Ishikawa (cell line): ENCODE results near the gene WDR5.

ENCODE experiments used
- CEBPB ChIP-seq: IDR thresholded peaks from 2 replicates; pipeline ENCODE4 v1.6.1; 2012
- CREB1 ChIP-seq: IDR thresholded peaks from 2 replicates; pipeline ENCODE4 v1.6.1; 2012; ENCODE audit warnings: low read depth
- EGR1 ChIP-seq: IDR thresholded peaks from 2 replicates; pipeline ENCODE4 v1.6.1; 2012
- EP300 ChIP-seq: IDR thresholded peaks from 2 replicates; pipeline ENCODE4 v1.6.1; 2012; ENCODE audit warnings: borderline replicate concordance
- FOXM1 ChIP-seq: IDR thresholded peaks from 2 replicates; pipeline ENCODE4 v1.6.1; 2012; ENCODE audit warnings: low read depth, borderline replicate concordance
- NFIC ChIP-seq: IDR thresholded peaks from 2 replicates; pipeline ENCODE4 v1.6.1; 2012
- RAD21 ChIP-seq: IDR thresholded peaks from 2 replicates; pipeline ENCODE4 v1.6.1; 2012; ENCODE audit warnings: low read depth
- TAF1 ChIP-seq: IDR thresholded peaks from 2 replicates; pipeline ENCODE4 v1.6.1; 2012; ENCODE audit warnings: low read depth, mild to moderate bottlenecking
- TCF12 ChIP-seq: IDR thresholded peaks from 2 replicates; pipeline ENCODE4 v1.6.1; 2012; ENCODE audit warnings: low read depth
- TEAD4 ChIP-seq: IDR thresholded peaks from 2 replicates; pipeline ENCODE4 v1.6.1; 2012
- YY1 ChIP-seq: IDR thresholded peaks from 2 replicates; pipeline ENCODE4 v1.6.1; 2012; ENCODE audit warnings: low read depth
- ZBTB7A ChIP-seq: IDR thresholded peaks from 2 replicates; pipeline ENCODE4 v1.6.1; 2012; ENCODE audit warnings: low read depth
- TF ChIP-seq, protein P1 (sequence below): IDR thresholded peaks from 2 replicates; pipeline ENCODE4 v1.6.1; 2012
- TF ChIP-seq, protein P2 (sequence below): IDR thresholded peaks from 2 replicates; pipeline ENCODE4 v1.6.1; 2012; ENCODE audit warnings: low read depth, mild to moderate bottlenecking
- TF ChIP-seq, protein P3 (sequence below): IDR thresholded peaks from 2 replicates; pipeline ENCODE4 v1.6.1; 2012

WDR5 gene

DNA sequence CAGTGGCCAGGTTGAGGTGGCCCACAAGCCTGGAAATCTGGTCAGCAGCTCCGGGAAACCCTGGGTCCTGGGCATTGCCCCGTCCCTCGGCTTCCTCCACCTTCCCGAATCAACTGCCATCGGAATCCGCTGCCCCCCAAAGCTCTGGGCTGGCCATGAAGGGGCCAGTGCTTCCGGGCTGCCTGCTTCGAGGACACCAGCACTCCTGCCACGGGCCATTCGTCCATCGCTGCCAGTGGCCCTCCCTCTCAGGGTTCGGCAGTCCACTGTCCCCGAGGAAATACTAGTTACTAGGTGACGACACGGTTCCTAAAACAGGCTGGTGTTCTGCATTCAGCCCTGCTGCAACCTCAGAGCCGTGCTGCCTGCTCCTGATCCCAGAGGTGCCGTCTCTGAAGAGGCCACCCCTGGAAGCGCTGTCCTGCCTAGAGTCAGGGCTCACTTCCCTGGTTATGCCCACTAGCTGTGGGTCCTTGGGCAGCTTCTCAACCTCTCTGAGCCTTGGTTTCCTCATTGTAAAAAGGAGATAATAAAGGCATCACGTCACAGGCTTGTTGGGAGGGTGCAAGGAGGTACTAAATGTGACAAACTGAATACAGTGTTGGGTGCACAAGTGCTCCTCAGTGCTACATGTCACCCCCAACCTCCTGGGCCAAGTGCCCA is 3.5 kb upstream of the WDR5 start:
- TF ChIP-seq EP300 (no peak), EGR1 (no peak), FOXM1 (no peak), CREB1 (no peak), NFIC (no peak), RAD21 (no peak), TAF1 (no peak), TCF12 (no peak), YY1 (no peak)
- TF ChIP-seq, protein P1, sequence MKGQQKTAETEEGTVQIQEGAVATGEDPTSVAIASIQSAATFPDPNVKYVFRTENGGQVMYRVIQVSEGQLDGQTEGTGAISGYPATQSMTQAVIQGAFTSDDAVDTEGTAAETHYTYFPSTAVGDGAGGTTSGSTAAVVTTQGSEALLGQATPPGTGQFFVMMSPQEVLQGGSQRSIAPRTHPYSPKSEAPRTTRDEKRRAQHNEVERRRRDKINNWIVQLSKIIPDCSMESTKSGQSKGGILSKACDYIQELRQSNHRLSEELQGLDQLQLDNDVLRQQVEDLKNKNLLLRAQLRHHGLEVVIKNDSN = no peak
- TF ChIP-seq, protein P2, sequence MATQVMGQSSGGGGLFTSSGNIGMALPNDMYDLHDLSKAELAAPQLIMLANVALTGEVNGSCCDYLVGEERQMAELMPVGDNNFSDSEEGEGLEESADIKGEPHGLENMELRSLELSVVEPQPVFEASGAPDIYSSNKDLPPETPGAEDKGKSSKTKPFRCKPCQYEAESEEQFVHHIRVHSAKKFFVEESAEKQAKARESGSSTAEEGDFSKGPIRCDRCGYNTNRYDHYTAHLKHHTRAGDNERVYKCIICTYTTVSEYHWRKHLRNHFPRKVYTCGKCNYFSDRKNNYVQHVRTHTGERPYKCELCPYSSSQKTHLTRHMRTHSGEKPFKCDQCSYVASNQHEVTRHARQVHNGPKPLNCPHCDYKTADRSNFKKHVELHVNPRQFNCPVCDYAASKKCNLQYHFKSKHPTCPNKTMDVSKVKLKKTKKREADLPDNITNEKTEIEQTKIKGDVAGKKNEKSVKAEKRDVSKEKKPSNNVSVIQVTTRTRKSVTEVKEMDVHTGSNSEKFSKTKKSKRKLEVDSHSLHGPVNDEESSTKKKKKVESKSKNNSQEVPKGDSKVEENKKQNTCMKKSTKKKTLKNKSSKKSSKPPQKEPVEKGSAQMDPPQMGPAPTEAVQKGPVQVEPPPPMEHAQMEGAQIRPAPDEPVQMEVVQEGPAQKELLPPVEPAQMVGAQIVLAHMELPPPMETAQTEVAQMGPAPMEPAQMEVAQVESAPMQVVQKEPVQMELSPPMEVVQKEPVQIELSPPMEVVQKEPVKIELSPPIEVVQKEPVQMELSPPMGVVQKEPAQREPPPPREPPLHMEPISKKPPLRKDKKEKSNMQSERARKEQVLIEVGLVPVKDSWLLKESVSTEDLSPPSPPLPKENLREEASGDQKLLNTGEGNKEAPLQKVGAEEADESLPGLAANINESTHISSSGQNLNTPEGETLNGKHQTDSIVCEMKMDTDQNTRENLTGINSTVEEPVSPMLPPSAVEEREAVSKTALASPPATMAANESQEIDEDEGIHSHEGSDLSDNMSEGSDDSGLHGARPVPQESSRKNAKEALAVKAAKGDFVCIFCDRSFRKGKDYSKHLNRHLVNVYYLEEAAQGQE = no peak
- TF ChIP-seq, protein P3, sequence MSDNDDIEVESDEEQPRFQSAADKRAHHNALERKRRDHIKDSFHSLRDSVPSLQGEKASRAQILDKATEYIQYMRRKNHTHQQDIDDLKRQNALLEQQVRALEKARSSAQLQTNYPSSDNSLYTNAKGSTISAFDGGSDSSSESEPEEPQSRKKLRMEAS = no peak

DNA sequence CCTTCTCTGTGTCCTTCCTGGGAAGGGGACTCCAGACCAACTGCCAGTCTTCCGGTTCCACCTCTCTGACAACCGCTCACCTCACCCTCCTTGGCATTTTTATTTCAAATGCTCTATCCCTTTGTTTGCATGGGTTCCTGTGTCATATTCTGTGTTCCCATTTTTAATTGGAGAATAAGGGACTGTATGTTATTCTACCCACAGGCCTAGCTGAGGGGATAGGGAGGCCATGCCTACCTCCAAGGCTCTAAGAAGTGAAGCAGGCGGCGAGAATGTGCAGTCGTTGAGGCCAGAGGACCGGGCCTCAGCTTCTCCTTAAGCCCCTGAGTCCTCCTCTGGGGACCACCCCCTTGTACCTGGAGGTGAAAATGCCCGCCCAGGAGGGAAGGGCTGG is 936 bp upstream of the WDR5 start:
- TF ChIP-seq TAF1 (no peak), RAD21 (no peak), ZBTB7A (peak; percentile 68), EP300 (no peak)
- TF ChIP-seq, protein P1 = no peak
- TF ChIP-seq, protein P3 = no peak

DNA sequence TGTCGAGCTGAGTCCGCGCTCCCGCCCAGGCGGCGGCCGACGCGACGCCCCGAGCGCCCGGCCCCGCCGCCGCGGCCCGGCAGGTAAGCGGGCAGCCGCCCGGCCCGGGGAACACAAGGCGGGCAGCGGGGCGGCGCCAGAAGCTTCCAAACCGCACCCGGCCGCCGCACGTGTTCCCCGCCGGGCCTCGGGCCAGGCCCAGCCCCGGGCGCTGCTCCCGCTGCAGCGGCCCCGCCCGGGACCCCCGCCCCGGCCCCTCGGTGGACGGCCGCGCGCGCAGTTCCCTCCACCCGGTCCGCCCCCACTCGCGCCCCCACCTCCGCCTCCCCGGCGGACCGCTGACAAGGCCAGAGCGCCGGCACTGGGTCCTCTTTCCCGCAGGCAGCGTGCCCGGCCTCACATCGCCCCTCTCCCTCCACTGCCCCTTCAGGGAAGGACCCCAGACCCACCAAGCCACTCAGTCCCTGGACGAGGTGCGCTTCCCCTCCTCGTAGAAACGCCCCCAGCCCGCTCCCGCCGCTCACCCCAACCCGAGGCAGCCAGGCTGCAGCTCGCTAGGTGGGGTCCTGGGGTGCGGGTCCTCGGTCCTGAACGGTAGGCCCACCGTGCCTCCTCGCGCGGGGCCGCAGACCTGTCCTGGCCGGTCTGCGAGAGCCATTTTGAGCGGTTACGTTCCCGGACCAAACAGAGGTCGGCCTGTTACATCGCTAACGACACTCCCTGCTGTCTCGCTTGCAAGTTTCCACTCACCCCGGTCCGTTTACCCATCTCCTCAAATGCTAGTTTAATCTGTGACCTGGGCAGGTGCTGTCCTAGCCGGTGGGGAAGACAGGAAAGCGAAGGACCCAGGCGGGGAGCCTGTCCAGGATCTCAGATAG is 475 bp downstream of the WDR5 start:
- no peak for TF ChIP-seq NFIC
- TF ChIP-seq YY1 = peak; percentile 65
- TF ChIP-seq, protein P3 = no peak
- TF ChIP-seq ZBTB7A = peak; percentile 66; the same call in 1 of the 2 replicates

DNA sequence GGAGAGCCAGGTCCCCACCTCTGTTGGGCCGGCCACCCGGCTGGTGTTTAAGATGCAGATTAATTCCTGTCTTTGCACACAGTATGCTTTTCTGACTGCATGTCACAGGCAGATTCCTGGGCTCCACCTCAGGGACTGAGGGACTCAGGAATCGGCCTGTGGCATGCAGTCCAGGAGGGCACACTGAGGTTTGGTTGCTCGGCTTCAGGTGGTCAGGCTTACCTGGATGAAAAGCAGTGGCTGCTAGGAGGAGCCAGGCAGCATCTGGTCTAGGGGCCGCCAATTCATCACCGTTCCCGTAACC is 1.1 kb downstream of the WDR5 start:
- TF ChIP-seq FOXM1 = no peak
- TF ChIP-seq EGR1 = no peak

DNA sequence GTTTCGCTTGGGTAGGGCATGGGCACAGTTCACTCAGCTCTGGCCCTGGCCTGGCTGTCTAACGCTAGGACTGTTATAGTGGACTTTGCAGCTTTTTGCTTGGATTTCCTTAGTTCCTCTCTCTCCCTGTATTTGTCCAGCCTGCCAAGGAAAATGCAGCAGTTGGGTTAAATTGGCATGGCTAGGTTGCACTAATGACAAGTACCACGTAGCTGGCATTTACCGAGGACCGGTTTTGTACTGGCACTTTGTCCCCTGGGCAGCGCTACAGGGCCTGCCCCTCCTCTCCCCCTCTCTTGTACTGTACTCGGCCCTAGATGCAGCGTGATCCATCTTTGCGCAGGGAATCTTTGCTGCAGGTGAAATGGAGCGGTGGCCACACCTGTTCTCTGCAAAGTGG is 2.4 kb downstream of the WDR5 start:
- TF ChIP-seq CREB1 (no peak), FOXM1 (no peak), TCF12 (no peak), TAF1 (no peak), EP300 (no peak), ZBTB7A (no peak), NFIC (no peak), EGR1 (no peak), RAD21 (no peak), TEAD4 (no peak), CEBPB (no peak), YY1 (no peak)
- TF ChIP-seq, protein P1 = no peak
- TF ChIP-seq, protein P2 = no peak
- TF ChIP-seq, protein P3 = no peak
